Activated naive CD8-positive, alpha-beta T cell (primary cell): ENCODE measurements around the gene NTPCR.
"Not testable (repeated sequence)": the region's sequence is repeated elsewhere in the genome, so short reads cannot be mapped to it uniquely, and the experiment has no call there.

Experiments used
- H3K27ac Mint-ChIP-seq: one replicate; pipeline ENCODE4 v1.8.0; 2021; ENCODE audit warnings: mixed read lengths
- H3K27me3 Mint-ChIP-seq: one replicate; pipeline ENCODE4 v1.8.0; 2021; ENCODE audit warnings: mixed read lengths
- H3K36me3 Mint-ChIP-seq: one replicate; pipeline ENCODE4 v1.8.0; 2021; ENCODE audit warnings: mixed read lengths
- H3K4me1 Mint-ChIP-seq: one replicate; pipeline ENCODE4 v1.8.0; 2021; ENCODE audit warnings: low read depth, mixed read lengths
- H3K4me3 Mint-ChIP-seq: one replicate; pipeline ENCODE4 v1.8.0; 2021; ENCODE audit warnings: mild to moderate bottlenecking, mixed read lengths
- H3K9me3 Mint-ChIP-seq: one replicate; pipeline ENCODE4 v1.8.0; 2021; ENCODE audit warnings: low read depth, mixed read lengths

The NTPCR gene

DNA sequence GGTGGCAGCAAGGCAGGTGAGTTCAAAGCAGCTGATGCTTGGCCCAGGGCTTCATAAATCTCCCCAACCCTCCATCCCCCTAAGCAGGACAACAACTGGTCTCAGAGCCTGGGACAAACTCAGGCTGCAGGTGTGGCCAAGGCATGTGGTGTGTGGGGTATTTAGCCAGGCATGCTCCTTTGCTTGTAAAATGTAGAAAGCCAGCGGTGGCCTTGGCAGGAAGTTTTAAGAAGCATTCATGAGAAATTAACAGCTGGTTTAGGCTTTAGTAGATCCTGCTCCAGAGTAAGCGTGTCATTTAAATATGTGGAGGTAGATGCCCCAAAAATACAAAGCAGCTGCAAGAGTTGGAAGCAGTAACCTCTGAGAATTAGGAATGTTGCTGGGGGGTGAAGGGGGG, 44.8 kb downstream of the NTPCR start:
- Mint-ChIP-seq H3K27ac (no peak overlapping the region), H3K27me3 (no peaks in the 10 kb centered on the region), H3K4me3 (no peak overlapping the region), H3K4me1 (no peaks in the 10 kb centered on the region), H3K9me3 (peaks cover 9% of the 10 kb centered on the region), H3K36me3 (peaks cover 57% of the 10 kb centered on the region)

DNA sequence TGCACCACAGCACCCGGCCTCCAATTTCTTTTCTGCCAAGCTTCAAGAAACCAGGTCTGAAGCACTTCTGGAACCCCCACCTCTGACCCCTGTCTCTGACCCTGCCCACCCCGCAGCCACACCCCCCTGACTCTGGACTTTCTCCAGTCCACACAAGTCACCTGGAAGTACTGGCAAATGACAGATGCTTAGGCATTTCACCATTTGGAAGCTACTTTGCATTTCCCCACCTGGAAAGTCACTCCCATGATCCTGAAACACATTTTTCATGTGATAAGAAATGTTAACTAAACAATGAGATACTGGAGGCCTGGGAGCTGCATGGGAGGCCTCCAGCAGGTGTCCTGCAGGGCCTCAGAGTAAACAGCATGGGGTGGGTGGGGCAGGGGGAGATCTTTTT, 45.7 kb downstream of the NTPCR start:
- no peak overlapping the region for H3K4me3 Mint-ChIP-seq
- H3K36me3 Mint-ChIP-seq: peaks cover 60% of the 10 kb centered on the region
- H3K27ac Mint-ChIP-seq: no peak overlapping the region
- no peaks in the 10 kb centered on the region for H3K4me1 Mint-ChIP-seq
- H3K9me3 Mint-ChIP-seq: peaks cover 9% of the 10 kb centered on the region
- H3K27me3 Mint-ChIP-seq: no peaks in the 10 kb centered on the region

DNA sequence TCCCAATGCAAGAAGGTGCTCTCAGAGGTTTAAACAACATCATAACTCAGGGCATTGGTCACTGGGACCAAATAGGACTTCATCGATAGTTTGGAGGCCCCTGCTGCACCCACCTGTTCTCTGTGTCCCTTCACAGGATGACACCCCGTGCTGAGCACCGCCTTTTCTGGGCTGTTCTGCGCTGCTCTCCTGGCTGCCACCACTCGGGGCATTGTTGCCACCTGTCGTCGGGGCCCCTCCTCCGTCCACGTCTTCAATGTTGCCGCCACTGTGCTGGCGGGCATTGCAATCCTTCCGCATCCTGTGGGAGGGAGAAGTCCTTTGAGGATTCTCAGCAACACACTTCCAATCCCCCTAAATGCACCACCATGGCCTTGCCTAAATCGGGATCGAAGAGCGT, 47.7 kb downstream of the NTPCR start:
- Mint-ChIP-seq H3K36me3 (peaks cover 59% of the 10 kb centered on the region), H3K27me3 (no peaks in the 10 kb centered on the region), H3K9me3 (peaks cover 6% of the 10 kb centered on the region), H3K27ac (no peak overlapping the region), H3K4me3 (no peak overlapping the region), H3K4me1 (no peaks in the 10 kb centered on the region)

DNA sequence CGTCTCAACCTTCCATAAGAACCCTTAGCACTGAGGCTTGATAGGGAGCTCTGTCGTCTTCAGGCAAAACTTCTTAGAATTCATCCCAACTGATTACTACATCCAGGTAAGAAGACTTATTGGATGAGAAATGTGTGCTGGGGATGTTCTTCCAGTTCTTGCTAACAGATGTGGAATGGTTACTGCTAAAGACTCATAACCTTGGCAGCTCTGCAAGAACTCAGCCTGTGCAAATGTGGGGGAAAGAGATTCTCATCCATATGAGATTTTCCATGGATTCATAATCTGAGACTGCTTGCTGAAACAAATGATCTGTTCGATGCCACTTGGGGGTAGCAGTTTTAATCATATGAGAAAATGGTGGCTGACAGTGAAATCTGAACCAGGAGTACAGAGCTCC, 48.2 kb downstream of the NTPCR start:
- Mint-ChIP-seq H3K36me3 (peaks cover 59% of the 10 kb centered on the region), H3K4me3 (no peak overlapping the region), H3K27me3 (no peaks in the 10 kb centered on the region), H3K9me3 (peaks cover 4% of the 10 kb centered on the region), H3K4me1 (no peaks in the 10 kb centered on the region), H3K27ac (no peak overlapping the region)

DNA sequence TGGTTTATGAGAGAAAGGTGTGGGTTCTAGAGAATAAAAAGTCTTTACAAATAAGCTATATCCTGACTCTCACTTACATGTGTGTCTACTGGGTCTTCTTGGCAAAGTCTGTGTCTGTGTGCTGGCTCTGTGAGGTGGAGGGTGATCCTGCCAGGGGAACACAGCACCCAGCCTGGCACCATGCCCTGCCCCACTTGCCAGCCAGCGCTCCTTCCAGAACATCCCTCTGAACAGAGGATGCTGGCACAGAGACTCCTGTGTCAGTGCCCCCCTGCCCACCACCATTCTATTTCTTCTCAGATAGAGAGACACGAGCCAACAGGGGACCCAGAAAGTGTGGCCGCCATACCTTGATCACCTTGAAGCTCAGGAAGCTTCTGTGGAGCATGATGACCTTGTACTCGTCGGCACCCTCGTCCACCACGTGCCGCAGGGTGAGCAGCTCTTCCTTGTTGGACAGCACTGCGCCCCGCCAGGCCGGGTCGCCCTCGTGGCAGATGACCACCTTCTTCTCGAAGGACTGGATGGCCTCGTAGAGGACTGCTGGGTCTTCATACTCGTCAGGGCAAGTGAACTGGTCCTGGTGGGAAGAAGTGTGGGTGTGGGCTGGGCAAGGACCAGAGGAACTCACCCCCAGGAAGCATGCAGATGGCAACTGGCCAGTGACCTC, 49.7 kb downstream of the NTPCR start:
- H3K27ac Mint-ChIP-seq: no peak overlapping the region
- no peak overlapping the region for H3K4me3 Mint-ChIP-seq
- H3K36me3 Mint-ChIP-seq: peaks cover 54% of the 10 kb centered on the region
- H3K9me3 Mint-ChIP-seq: no peaks in the 10 kb centered on the region
- H3K27me3 Mint-ChIP-seq: no peaks in the 10 kb centered on the region
- peaks cover 2% of the 10 kb centered on the region for H3K4me1 Mint-ChIP-seq

DNA sequence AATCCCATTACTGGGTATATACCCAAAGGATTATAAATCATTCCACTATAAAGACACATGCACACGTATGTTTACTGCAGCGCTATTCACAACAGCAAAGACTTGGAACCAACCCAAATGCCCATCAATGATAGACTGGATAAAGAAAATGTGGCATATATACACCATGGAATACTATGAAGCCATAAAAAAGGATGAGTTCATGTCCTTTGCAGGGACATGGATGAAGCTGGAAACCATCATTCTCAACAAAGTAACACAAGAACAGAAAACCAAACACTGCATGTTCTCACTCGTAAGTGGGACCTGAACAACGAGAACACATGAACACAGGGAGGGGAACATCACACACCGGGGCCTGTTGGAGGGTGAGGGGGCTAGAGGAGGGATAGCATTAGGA, 53.2 kb downstream of the NTPCR start:
- H3K4me1 Mint-ChIP-seq, H3K27me3 Mint-ChIP-seq, H3K4me3 Mint-ChIP-seq, H3K27ac Mint-ChIP-seq, H3K9me3 Mint-ChIP-seq: not testable (repeated sequence)
- peaks cover 42% of the 10 kb centered on the region for H3K36me3 Mint-ChIP-seq

DNA sequence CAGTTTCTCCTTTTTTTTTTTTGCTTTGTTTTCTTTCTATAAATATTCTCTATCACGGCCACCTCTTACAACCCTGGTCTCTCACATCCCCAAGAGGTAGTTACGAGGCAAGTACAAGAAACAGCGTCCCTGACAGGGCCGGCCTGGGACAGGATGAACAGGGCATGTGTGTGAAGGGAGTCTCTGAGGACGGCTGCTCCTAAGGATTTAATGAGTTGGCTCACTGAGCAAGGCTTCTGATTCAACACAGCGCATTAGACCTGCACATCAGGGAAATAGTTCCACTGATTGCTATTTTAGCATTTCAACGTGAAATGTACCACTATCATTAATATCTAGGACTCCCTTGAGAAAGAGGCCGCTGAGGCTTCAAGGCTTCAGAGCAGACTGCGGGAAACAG, 54.0 kb downstream of the NTPCR start:
- H3K27ac Mint-ChIP-seq: no peak overlapping the region
- peaks cover 39% of the 10 kb centered on the region for H3K36me3 Mint-ChIP-seq
- peaks cover 2% of the 10 kb centered on the region for H3K4me1 Mint-ChIP-seq
- H3K27me3 Mint-ChIP-seq: no peaks in the 10 kb centered on the region
- no peak overlapping the region for H3K4me3 Mint-ChIP-seq
- no peaks in the 10 kb centered on the region for H3K9me3 Mint-ChIP-seq

DNA sequence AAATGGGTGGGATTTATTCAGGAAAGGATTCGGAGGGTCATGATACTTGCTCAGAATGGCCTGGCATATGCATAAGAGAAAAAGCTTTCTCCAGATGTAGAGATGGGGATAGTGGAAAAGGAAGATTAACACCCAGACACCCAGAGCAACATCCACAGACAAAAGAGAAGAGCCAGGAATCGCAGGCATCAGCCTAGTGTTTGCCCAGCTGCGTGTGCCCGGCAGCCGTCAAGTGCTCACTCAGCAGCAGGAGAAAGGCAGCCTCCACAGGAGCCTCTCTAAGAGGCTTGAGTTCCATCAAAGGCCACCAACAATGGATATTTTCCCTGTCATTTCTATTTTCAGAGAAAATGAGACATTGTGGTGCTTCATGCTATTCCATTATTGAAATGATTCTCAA, 54.7 kb downstream of the NTPCR start:
- Mint-ChIP-seq H3K4me3 (no peak overlapping the region), H3K9me3 (no peaks in the 10 kb centered on the region), H3K36me3 (peaks cover 34% of the 10 kb centered on the region), H3K4me1 (peaks cover 2% of the 10 kb centered on the region), H3K27ac (no peak overlapping the region), H3K27me3 (no peaks in the 10 kb centered on the region)

DNA sequence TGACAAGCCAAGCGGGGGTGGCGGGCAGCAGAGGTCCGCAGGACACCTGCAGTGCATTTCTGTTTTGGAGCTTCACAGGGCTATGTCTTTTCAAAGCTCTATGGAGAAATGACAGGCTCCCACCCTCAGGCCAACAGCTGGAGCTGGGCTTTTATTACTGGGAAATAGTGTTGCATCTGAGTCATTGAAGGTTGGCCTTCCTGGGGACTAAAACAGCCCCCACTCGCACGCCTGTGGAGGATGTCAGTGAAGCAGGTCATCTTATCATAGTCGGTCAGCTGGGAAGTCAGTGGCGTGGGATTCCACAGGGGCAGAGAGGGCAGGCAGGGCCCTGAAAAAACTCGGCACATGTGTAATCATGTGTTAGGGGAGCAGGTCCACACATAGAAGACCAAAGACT, 55.3 kb downstream of the NTPCR start:
- no peaks in the 10 kb centered on the region for H3K27me3 Mint-ChIP-seq
- H3K36me3 Mint-ChIP-seq: peaks cover 31% of the 10 kb centered on the region
- peaks cover 2% of the 10 kb centered on the region for H3K4me1 Mint-ChIP-seq
- H3K4me3 Mint-ChIP-seq: no peak overlapping the region
- no peak overlapping the region for H3K27ac Mint-ChIP-seq
- no peaks in the 10 kb centered on the region for H3K9me3 Mint-ChIP-seq

DNA sequence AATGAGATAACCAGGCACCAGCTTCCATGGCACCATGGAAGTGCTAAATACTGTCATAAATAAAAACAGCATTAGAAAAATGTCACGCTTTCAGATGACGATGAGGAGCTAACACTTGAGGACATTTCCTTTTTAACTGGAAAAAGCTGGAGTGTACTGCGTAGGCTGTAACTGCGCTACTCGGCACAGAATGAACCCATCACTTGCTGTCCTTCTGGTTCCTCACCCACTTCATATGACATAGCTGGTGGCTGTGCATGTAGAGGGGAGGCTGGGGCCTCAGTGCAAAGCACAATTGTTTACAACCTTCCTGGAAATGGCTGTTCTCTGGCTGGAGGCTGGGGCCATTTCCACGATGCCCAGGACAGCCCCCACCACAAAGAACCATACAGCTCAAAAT, 55.7 kb downstream of the NTPCR start:
- no peak overlapping the region for H3K4me3 Mint-ChIP-seq
- peaks cover 32% of the 10 kb centered on the region for H3K36me3 Mint-ChIP-seq
- no peak overlapping the region for H3K27ac Mint-ChIP-seq
- H3K9me3 Mint-ChIP-seq: no peaks in the 10 kb centered on the region
- H3K27me3 Mint-ChIP-seq: no peaks in the 10 kb centered on the region
- peaks cover 2% of the 10 kb centered on the region for H3K4me1 Mint-ChIP-seq

DNA sequence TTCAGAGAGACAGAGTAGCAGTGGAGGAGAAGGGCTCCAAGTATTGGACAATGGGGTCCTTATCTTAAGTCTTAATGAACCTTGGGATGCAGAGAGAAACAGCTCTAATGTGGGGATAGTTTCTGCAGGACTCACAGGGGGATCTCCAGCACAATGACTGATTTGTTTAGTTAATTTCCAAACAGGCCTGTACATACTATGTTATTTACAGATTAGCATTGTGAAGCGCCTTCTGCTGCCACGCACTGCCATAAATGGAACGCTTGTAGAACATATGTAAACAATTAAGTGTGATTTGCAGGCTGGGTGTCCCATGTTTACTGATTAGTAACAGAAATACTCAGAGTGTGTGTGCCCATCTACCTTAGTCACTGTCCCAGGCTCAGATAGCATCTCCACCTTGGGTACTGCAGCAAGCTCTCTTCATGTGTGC, 56.1 kb downstream of the NTPCR start:
- Mint-ChIP-seq H3K27ac (no peak overlapping the region), H3K4me1 (peaks cover 2% of the 10 kb centered on the region)

DNA sequence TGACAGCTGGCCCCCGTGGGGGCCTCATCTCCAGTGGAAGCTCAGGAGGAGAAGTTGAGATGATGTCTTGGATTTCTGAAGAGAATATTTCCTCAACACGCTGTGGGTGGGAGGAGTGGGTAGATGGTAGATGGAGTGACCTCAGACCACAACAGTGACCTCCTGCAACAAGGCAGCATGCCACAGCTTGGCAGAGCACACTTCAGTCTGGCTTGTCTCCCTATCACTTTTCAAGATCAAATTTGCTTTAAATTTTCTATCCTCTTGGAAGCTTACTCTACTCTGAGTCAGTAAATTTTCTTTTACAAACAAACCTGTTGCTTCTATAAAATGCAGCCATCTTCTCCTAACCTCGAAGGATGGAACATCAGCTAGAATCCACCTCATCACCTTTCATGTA, 59.7 kb downstream of the NTPCR start:
- H3K4me1 Mint-ChIP-seq: no peaks in the 10 kb centered on the region
- H3K36me3 Mint-ChIP-seq: peaks cover 36% of the 10 kb centered on the region
- H3K27ac Mint-ChIP-seq: no peak overlapping the region

More for the DNA sequence above, 56.1 kb downstream of the NTPCR start:
- no peak overlapping the region for H3K4me3 Mint-ChIP-seq
- no peaks in the 10 kb centered on the region for H3K9me3 Mint-ChIP-seq
- no peaks in the 10 kb centered on the region for H3K27me3 Mint-ChIP-seq
- H3K36me3 Mint-ChIP-seq: peaks cover 32% of the 10 kb centered on the region

DNA sequence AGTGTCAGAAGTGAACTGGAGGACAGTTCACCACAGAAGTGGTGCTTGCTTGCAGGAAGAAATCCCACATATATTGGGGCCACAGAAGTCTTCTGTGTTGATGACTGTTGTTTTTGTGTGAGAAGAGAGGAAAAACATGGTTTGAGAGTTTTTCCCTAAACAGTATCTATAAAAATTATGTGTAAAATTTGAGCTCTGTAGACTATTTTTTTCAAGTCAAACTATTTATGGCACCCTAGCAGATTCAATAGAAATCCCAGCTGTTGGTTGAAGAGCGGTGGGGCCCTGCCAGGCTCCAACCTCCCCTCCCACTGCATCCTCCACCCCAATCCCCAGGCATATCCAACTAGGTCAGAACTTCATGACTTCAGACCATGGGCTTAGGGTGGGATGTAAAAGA, 61.6 kb downstream of the NTPCR start:
- Mint-ChIP-seq H3K36me3 (peaks cover 37% of the 10 kb centered on the region), H3K4me1 (no peaks in the 10 kb centered on the region), H3K4me3 (no peak overlapping the region), H3K27me3 (no peaks in the 10 kb centered on the region), H3K27ac (no peak overlapping the region), H3K9me3 (no peaks in the 10 kb centered on the region)

More for the DNA sequence above, 59.7 kb downstream of the NTPCR start:
- Mint-ChIP-seq H3K27me3 (no peaks in the 10 kb centered on the region), H3K9me3 (no peaks in the 10 kb centered on the region), H3K4me3 (no peak overlapping the region)

DNA sequence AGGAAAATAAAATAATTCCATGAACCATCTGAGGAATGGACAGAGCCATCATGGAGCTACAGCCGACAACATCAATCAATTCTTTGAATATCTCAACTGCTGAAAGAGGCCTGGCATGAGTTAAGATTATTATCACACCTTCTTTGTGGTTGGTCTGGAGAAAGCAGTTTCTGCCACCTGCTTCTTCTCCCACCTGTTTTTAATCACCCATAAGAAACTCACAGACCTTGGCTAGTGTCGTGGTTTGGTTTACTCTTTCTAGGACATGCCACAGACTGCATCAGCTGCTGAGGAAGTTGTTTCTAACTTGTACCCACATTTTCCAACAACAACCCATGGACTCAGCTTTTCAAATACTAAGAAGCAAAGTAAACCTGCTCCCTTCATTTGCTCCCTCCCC, 65.6 kb downstream of the NTPCR start:
- Mint-ChIP-seq H3K9me3 (no peaks in the 10 kb centered on the region), H3K27me3 (no peaks in the 10 kb centered on the region), H3K36me3 (peaks cover 44% of the 10 kb centered on the region), H3K27ac (no peak overlapping the region), H3K4me3 (no peak overlapping the region), H3K4me1 (no peaks in the 10 kb centered on the region)

DNA sequence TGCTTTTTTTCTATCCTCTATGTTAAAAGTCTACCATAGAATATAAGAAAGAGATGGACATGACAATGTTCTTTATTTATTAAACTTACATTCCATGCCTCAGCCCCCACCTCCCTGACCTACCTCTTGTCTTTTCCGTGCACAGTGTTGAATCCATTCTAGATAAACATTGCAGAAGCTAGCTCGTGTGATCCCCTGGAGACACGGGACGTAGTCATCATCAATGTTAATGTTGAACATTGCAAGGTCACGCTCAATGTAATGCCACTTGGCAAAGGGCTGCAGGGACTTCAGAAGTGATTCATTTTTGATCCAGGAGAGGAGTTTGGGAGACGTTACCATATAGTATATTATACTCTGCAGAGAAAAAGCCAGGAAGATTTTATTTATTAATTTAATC, 66.4 kb downstream of the NTPCR start:
- Mint-ChIP-seq H3K9me3 (no peaks in the 10 kb centered on the region), H3K4me1 (no peaks in the 10 kb centered on the region), H3K36me3 (peaks cover 44% of the 10 kb centered on the region), H3K27ac (no peak overlapping the region), H3K27me3 (no peaks in the 10 kb centered on the region), H3K4me3 (no peak overlapping the region)

DNA sequence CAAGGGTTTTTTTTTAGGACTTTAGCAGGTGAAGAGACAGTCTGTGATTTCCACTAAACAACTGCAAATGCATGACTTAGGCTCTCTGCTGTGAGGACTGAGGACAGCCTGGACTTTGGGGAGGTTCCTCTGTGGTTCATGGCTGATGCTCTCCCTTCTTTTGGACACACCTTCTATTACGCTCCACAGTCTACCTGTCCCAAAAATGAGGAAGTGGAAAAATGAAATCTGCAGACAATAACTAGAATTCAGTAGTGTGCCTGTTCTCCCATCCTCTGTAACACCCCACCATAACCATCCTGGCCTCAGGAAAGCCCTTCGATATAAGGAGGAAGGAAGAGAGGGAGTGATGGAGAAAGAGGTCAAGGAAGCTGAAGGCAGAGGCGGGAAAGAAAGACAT, 68.7 kb downstream of the NTPCR start:
- no peaks in the 10 kb centered on the region for H3K9me3 Mint-ChIP-seq
- H3K27me3 Mint-ChIP-seq: no peaks in the 10 kb centered on the region
- H3K36me3 Mint-ChIP-seq: peaks cover 40% of the 10 kb centered on the region
- no peak overlapping the region for H3K4me3 Mint-ChIP-seq
- no peak overlapping the region for H3K27ac Mint-ChIP-seq
- H3K4me1 Mint-ChIP-seq: no peaks in the 10 kb centered on the region
